Endodermal cell (in vitro differentiated cells): ENCODE data around the gene TOMM34. TPM values are rescaled to one million over a fixed set of nuclear protein-coding genes. Genes with fewer than 3 reads are reported as not detected.

ENCODE experiments used
- DNase-seq: peaks from one replicate; pipeline ENCODE4 v3.0.0-alpha.2; 2017
- H3K27ac ChIP-seq: 2 replicates; pipeline ENCODE4 v1.5.1; 2013; ENCODE audit warnings: mild to moderate bottlenecking, low read depth, low read length, moderate library complexity
- H3K27me3 ChIP-seq: 2 replicates; pipeline ENCODE4 v1.6.1; 2013; ENCODE audit warnings: mild to moderate bottlenecking, low read length, moderate library complexity; ENCODE audit not compliant: insufficient read depth, control insufficient read depth, poor library complexity, severe bottlenecking
- H3K36me3 ChIP-seq: 2 replicates; pipeline ENCODE4 v1.7.0; 2013; ENCODE audit warnings: mild to moderate bottlenecking, low read length, moderate library complexity; ENCODE audit not compliant: control insufficient read depth, insufficient read depth
- H3K4me1 ChIP-seq: one replicate; pipeline ENCODE4 v1.7.0; 2013; ENCODE audit warnings: low read length; ENCODE audit not compliant: control insufficient read depth, insufficient read depth
- H3K4me3 ChIP-seq: 2 replicates; pipeline ENCODE4 v1.5.1; 2013; ENCODE audit warnings: mild to moderate bottlenecking, low read length, moderate library complexity
- H3K9ac ChIP-seq: 2 replicates; pipeline ENCODE4 v1.6.1; 2013; ENCODE audit warnings: mild to moderate bottlenecking, low read length, moderate library complexity; ENCODE audit not compliant: poor library complexity, severe bottlenecking; ENCODE audit errors: extremely low read depth
- H3K9me3 ChIP-seq: 2 replicates; pipeline ENCODE4 v1.6.1; 2013; ENCODE audit warnings: mild to moderate bottlenecking, low read length, moderate library complexity; ENCODE audit not compliant: control insufficient read depth
- H3K27ac Mint-ChIP-seq: 2 replicates; pipeline ENCODE4 v1.8.0; 2020; ENCODE audit warnings: mixed read lengths
- H3K27me3 Mint-ChIP-seq: 2 replicates; pipeline ENCODE4 v1.8.0; 2021; ENCODE audit warnings: mild to moderate bottlenecking, mixed read lengths; ENCODE audit not compliant: insufficient read depth
- H3K36me3 Mint-ChIP-seq: 2 replicates; pipeline ENCODE4 v1.8.0; 2020; ENCODE audit warnings: low read depth, mixed read lengths
- H3K4me1 Mint-ChIP-seq: 2 replicates; pipeline ENCODE4 v1.8.0; 2020; ENCODE audit warnings: mixed read lengths
- H3K4me3 Mint-ChIP-seq: 2 replicates; pipeline ENCODE4 v1.8.0; 2020; ENCODE audit warnings: mild to moderate bottlenecking, moderate library complexity, mixed read lengths
- H3K9me3 Mint-ChIP-seq: 2 replicates; pipeline ENCODE4 v1.8.0; 2020; ENCODE audit warnings: mild to moderate bottlenecking, mixed read lengths
- WGBS, 2 experiments: methylation state at CpG; one replicate each; pipeline versions ENCODE4 v1.1.5 to v1.1.7; 2013; ENCODE audit warnings: missing lambda C conversion rate in 2 of 2, mixed read lengths in 1 of 2; ENCODE audit not compliant: insufficient coverage in 1 of 2, insufficient read length in 1 of 2; 5-methylcytosine and 5-hydroxymethylcytosine counted together
- total RNA-seq, 2 donors: library from RNA; stranded (reverse); fragmentation: NEBNext Ultra II Directional in 1 of 2; extraction: Animal tissue kit (Norgen Biotek cat#: 25700) in 1 of 2; gene quantifications; 2 replicates in 1 of 2; 3 replicates in 1 of 2; pipeline ENCODE4 v1.2.1, GENCODE V29; 2021
- TF ChIP-seq, protein P1 (sequence below): fragments of 200-600 bp; sonication (generic); conservative IDR thresholded peaks from 2 replicates; pipeline ENCODE4 v1.5.0; 2021; ENCODE audit warnings: antibody characterized with exemption, mild to moderate bottlenecking

The TOMM34 gene
- total RNA-seq, 2 donors from 2014 or later, result 43.6 to 43.9 TPM

DNA sequence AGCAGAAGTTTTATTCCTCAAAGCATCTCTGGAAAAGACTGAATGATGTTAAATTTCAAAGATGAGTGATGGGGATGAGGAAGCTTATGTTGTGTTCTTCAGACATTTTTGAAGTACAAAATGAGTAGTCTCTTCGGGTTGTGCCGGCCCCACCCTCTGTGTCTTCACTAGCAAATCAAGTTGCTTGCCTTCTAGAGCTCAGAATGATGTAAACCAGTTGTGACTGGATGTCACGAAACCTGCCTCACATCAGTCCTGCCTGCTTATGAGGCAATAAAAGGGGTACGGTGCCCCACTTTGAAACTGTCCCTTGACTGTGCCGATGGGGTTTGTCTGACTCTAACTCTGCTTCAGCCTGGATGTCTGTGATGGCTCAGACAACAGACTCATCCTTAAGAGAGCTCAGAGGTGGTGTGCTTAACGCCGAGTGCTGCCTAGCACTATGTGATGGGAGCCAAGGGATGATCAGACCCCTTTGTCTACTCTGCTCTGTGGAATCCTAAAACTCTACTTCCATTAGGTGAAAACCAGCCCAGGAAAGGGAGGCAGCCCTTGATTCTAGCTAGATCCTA, 19.0 kb downstream of the TOMM34 start:
- WGBS, 2 experiments, result 91 to 95% methylated on average over 5 to 7 of the region's 7 CpGs
- Mint-ChIP-seq H3K27ac (no peak overlapping the region), H3K4me3 (no peak overlapping the region), H3K36me3 (peaks cover 73% of the 10 kb centered on the region), H3K4me1 (peaks cover 12% of the 10 kb centered on the region), H3K27me3 (no peaks in the 10 kb centered on the region), H3K9me3 (no peaks in the 10 kb centered on the region)
- TF ChIP-seq, protein P1, sequence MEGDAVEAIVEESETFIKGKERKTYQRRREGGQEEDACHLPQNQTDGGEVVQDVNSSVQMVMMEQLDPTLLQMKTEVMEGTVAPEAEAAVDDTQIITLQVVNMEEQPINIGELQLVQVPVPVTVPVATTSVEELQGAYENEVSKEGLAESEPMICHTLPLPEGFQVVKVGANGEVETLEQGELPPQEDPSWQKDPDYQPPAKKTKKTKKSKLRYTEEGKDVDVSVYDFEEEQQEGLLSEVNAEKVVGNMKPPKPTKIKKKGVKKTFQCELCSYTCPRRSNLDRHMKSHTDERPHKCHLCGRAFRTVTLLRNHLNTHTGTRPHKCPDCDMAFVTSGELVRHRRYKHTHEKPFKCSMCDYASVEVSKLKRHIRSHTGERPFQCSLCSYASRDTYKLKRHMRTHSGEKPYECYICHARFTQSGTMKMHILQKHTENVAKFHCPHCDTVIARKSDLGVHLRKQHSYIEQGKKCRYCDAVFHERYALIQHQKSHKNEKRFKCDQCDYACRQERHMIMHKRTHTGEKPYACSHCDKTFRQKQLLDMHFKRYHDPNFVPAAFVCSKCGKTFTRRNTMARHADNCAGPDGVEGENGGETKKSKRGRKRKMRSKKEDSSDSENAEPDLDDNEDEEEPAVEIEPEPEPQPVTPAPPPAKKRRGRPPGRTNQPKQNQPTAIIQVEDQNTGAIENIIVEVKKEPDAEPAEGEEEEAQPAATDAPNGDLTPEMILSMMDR, result no peak
- Histone ChIP-seq H3K9me3 (no peaks in the 10 kb centered on the region), H3K4me1 (peaks cover 4% of the 10 kb centered on the region), H3K36me3 (peaks cover 95% of the 10 kb centered on the region), H3K27me3 (no peaks in the 10 kb centered on the region), H3K4me3 (no peak overlapping the region), H3K27ac (no peak overlapping the region), H3K9ac (no peak overlapping the region)
- no peak for DNase-seq

DNA sequence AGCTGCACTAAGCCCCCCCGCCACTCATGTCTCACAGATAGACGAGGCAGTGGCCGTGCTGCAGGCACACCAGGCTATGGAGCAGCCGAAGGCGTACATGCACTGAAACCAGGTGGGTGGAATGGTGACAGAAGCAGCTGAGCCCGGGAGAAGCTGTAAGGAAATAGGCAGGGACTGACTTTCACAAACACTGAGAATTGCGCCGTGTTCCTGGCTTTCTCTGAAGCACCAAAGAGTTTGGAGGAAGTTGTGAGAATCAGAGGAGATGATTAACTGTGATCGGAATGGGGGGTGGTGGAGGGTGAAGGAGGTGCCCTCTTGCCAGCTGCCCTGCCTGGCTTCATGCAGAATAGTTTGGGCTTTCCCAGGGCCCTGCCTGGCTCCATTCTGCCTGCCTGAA, 21.6 kb downstream of the TOMM34 start:
- Mint-ChIP-seq H3K27me3 (no peaks in the 10 kb centered on the region), H3K4me1 (peaks cover 12% of the 10 kb centered on the region), H3K4me3 (no peak overlapping the region), H3K9me3 (no peaks in the 10 kb centered on the region), H3K27ac (no peak overlapping the region), H3K36me3 (peaks cover 77% of the 10 kb centered on the region)
- TF ChIP-seq, protein P1, result no peak
- H3K27me3 ChIP-seq, result no peaks in the 10 kb centered on the region
- no peak overlapping the region for H3K4me3 ChIP-seq
- no peak overlapping the region for H3K9ac ChIP-seq
- H3K36me3 ChIP-seq, result peaks cover 91% of the 10 kb centered on the region
- no peak for DNase-seq
- H3K4me1 ChIP-seq, result peaks cover 4% of the 10 kb centered on the region
- no peak overlapping the region for H3K27ac ChIP-seq
- WGBS, 2 experiments, result 93 to 94% methylated on average over 5 to 9 of the region's 9 CpGs
- no peaks in the 10 kb centered on the region for H3K9me3 ChIP-seq

DNA sequence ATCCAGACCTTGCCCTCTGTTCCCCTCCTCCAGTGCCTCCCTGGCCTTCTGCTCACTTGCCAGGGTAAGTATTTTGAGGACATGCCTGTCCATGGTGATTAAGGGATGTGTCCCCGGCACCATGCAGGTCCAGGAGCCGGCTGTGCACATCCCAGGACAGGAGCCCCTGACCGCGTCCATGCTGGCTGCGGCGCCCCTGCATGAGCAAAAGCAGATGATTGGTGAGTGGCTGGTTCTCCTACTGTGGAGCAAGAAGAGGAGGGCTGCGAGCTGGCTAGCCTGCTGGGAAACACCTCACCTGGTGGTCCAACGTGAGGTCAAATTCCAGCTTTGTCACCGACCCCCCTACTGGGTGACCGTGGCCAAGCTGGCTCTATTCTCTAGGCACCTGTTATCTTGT, 23.7 kb downstream of the TOMM34 start:
- Histone ChIP-seq H3K36me3 (peaks cover 88% of the 10 kb centered on the region), H3K4me1 (peaks cover 4% of the 10 kb centered on the region), H3K27ac (no peak overlapping the region), H3K4me3 (no peak overlapping the region), H3K27me3 (no peaks in the 10 kb centered on the region), H3K9ac (no peak overlapping the region), H3K9me3 (no peaks in the 10 kb centered on the region)
- Mint-ChIP-seq H3K9me3 (no peaks in the 10 kb centered on the region), H3K36me3 (peaks cover 70% of the 10 kb centered on the region), H3K4me3 (no peak overlapping the region), H3K27me3 (no peaks in the 10 kb centered on the region), H3K4me1 (peaks cover 12% of the 10 kb centered on the region), H3K27ac (peak overlapping the region; percentile 67)
- WGBS, 2 experiments, result 92% methylated on average over 2 to 10 of the region's 10 CpGs
- no peak for DNase-seq
- TF ChIP-seq, protein P1, result no peak
